Nephron progenitor cell (in vitro differentiated cells): ENCODE measurements around the gene HOXB1.

Source experiments
- DNase-seq: peaks from one replicate; pipeline ENCODE4 v3.0.0; 2021
- H3K27ac Mint-ChIP-seq: 2 replicates; pipeline ENCODE4 v1.8.0; 2021; ENCODE audit warnings: mild to moderate bottlenecking, moderate library complexity, mixed read lengths
- H3K27me3 Mint-ChIP-seq: 2 replicates; pipeline ENCODE4 v1.8.0; 2021; ENCODE audit warnings: mild to moderate bottlenecking, low read depth, mixed read lengths; ENCODE audit not compliant: poor library complexity
- H3K36me3 Mint-ChIP-seq: 2 replicates; pipeline ENCODE4 v1.8.0; 2021; ENCODE audit warnings: low read depth, mixed read lengths
- H3K4me1 Mint-ChIP-seq: 2 replicates; pipeline ENCODE4 v1.8.0; 2021; ENCODE audit warnings: mixed read lengths
- H3K4me3 Mint-ChIP-seq: 2 replicates; pipeline ENCODE4 v1.8.0; 2021; ENCODE audit warnings: mild to moderate bottlenecking, moderate library complexity, mixed read lengths
- H3K9me3 Mint-ChIP-seq: 2 replicates; pipeline ENCODE4 v1.8.0; 2021; ENCODE audit warnings: mild to moderate bottlenecking, moderate library complexity, mixed read lengths
- TF ChIP-seq, protein P1 (sequence below): fragments of 200-600 bp; sonication (generic); IDR thresholded peaks from 2 replicates; pipeline ENCODE4 v1.5.0; 2021; ENCODE audit warnings: antibody characterized with exemption

Gene HOXB1

GRCh38 chr17:48556576-48557401, 26.0 kb upstream of the HOXB1 start:
- Mint-ChIP-seq H3K4me3 (peak overlapping the region; percentile 87), H3K27me3 (no peaks in the 10 kb centered on the region), H3K27ac (peak overlapping the region; percentile 100)

DNA sequence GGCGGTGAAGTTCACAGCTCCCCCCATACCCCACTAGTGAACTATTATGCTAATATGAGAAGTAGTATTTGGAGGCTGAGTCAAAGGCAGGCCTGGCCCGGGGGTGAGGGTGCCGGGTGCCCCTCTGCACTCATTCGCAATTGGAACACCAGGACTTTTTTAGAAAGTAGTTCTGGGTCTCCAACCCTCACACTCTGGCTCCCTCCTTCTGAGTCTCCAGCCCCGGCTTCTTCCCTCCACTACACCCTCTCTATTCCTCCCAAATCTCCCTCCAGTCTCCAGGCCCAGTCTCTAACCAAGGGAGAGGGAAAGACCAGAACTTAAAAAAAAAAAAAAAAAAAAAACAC, 25.4 kb upstream of the HOXB1 start:
- Mint-ChIP-seq H3K27me3 (no peaks in the 10 kb centered on the region), H3K9me3 (no peaks in the 10 kb centered on the region), H3K36me3 (peaks cover 46% of the 10 kb centered on the region), H3K4me1 (peaks cover 97% of the 10 kb centered on the region), H3K4me3 (peak overlapping the region; percentile 87), H3K27ac (peak overlapping the region; percentile 100)
- TF ChIP-seq, protein P1, sequence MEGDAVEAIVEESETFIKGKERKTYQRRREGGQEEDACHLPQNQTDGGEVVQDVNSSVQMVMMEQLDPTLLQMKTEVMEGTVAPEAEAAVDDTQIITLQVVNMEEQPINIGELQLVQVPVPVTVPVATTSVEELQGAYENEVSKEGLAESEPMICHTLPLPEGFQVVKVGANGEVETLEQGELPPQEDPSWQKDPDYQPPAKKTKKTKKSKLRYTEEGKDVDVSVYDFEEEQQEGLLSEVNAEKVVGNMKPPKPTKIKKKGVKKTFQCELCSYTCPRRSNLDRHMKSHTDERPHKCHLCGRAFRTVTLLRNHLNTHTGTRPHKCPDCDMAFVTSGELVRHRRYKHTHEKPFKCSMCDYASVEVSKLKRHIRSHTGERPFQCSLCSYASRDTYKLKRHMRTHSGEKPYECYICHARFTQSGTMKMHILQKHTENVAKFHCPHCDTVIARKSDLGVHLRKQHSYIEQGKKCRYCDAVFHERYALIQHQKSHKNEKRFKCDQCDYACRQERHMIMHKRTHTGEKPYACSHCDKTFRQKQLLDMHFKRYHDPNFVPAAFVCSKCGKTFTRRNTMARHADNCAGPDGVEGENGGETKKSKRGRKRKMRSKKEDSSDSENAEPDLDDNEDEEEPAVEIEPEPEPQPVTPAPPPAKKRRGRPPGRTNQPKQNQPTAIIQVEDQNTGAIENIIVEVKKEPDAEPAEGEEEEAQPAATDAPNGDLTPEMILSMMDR: no peak
- DNase-seq: no peak

More at GRCh38 chr17:48556576-48557401, 26.0 kb upstream of the HOXB1 start:
- no peaks in the 10 kb centered on the region for H3K9me3 Mint-ChIP-seq
- TF ChIP-seq, protein P1: no peak
- H3K4me1 Mint-ChIP-seq: peaks cover 97% of the 10 kb centered on the region
- no peak for DNase-seq
- peaks cover 50% of the 10 kb centered on the region for H3K36me3 Mint-ChIP-seq

DNA sequence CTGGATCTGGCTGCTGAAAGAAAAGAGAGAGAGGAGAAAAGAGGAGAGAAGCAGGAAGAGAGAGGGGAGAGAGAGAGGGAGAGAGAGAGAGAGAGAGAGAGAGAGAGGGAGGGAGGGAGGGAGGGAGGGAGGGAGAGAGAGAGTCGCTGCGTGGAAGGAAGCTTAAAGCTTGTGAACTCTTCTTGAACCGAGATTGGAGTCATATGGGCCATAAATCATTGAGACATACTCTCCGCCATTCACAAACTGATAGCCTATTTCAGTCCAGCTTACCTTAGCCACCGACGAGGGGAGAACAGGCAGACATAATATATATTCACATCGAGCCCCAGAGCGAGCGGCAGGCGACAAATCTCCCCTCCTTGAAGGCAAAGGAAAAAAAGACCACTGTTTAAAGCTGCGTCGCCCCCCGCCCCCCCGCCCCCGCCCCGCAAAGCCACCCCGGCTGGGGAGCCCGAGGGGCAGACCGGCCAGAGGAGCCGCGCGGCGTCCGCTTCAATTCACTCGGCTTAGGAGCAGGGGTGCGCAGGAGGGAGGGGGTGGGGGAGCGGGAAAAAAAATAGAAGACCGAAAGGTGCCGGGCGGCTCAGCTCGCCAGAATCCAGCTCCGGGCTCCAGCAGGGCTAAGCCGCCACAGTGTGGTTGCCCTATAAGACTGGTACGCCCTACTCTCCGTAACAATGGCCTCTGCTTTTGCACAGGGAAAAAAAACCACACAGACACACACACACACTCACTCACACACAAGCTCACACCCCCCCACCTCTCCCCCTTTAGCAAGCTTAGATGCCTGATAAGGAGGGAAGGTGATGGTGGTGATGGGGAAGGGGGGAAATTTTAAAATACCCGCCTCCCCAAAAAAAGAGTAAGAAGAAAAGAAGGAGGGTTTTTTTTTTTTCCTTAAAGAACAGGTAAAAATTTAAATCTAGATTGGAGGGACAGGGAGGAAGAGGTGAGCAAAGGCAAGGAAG, 24.7 kb upstream of the HOXB1 start:
- peak overlapping the region; percentile 99 for H3K4me3 Mint-ChIP-seq

GRCh38 chr17:48554412-48555257, 23.8 kb upstream of the HOXB1 start:
- H3K9me3 Mint-ChIP-seq: no peaks in the 10 kb centered on the region
- no peaks in the 10 kb centered on the region for H3K27me3 Mint-ChIP-seq
- peaks cover 51% of the 10 kb centered on the region for H3K36me3 Mint-ChIP-seq
- H3K27ac Mint-ChIP-seq: peak overlapping the region; percentile 99
- peak; percentile 28 for DNase-seq
- peaks cover 96% of the 10 kb centered on the region for H3K4me1 Mint-ChIP-seq
- H3K4me3 Mint-ChIP-seq: peak overlapping the region; percentile 99
- TF ChIP-seq, protein P1: no peak

More for the DNA sequence above, 24.7 kb upstream of the HOXB1 start:
- TF ChIP-seq, protein P1: no peak
- DNase-seq: peak; percentile 74
- Mint-ChIP-seq H3K27me3 (no peaks in the 10 kb centered on the region), H3K4me1 (peaks cover 96% of the 10 kb centered on the region), H3K27ac (peak overlapping the region; percentile 100), H3K9me3 (no peaks in the 10 kb centered on the region), H3K36me3 (peaks cover 44% of the 10 kb centered on the region)

DNA sequence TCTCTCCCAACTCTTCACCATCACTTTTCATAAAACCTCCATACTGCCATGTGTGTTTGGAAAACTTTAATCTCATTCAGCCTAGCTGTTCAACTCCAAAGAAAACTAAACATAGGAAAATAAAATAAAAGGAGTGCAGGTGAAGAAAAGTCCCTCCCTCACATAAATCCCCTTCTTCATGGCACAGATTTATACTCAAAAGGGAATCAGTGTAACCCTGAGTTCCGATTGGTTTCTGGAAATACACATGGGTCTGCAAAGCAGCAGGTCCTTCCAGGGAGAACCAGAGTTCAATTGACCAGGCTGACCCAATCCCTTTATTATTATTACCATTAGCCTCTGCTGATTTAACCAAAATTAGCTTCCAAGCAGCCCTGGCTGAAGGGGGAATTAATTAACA, 23.0 kb upstream of the HOXB1 start:
- Mint-ChIP-seq H3K27ac (peak overlapping the region; percentile 99), H3K27me3 (no peaks in the 10 kb centered on the region), H3K4me3 (peak overlapping the region; percentile 99), H3K4me1 (peaks cover 96% of the 10 kb centered on the region), H3K36me3 (peaks cover 50% of the 10 kb centered on the region), H3K9me3 (no peaks in the 10 kb centered on the region)
- DNase-seq: no peak
- TF ChIP-seq, protein P1: no peak
